CD14-positive monocyte (primary cell): ENCODE measurements around the gene CD28. TPM values are rescaled to one million over a fixed set of nuclear protein-coding genes. Genes with fewer than 3 reads are reported as not detected.
A peak's percentile ranks its signal among the peaks of the same experiment; 100 is the strongest.

Experiments used
- DNase-seq, 3 donors: peaks; one replicate each; pipeline ENCODE4 v3.0.0-alpha.2; 2011 to 2022
- H2AFZ ChIP-seq: 2 replicates; pipeline ENCODE4 v1.6.0; 2012; ENCODE audit warnings: mild to moderate bottlenecking, low read depth, low read length, inconsistent platforms; ENCODE audit not compliant: insufficient read depth, poor library complexity, severe bottlenecking
- H3K27ac ChIP-seq, 2 donors: 1 replicate in 1 of 2; 2 replicates in 1 of 2; pipeline ENCODE4 v1.5.1; 2012 to 2013; ENCODE audit warnings: low read length in 2 of 2, control low read depth in 1 of 2, inconsistent platforms in 1 of 2, low read depth in 1 of 2, mild to moderate bottlenecking in 1 of 2
- H3K27me3 ChIP-seq, 2 donors: one replicate each; pipeline versions ENCODE4 v1.6.0 to v1.6.1; 2011 to 2013; ENCODE audit warnings: low read length in 2 of 2; ENCODE audit not compliant: control insufficient read depth in 2 of 2, insufficient read depth in 2 of 2
- H3K36me3 ChIP-seq, 2 donors: replicated peaks in 1 of 2; 1 replicate in 1 of 2; 2 replicates in 1 of 2; pipeline versions ENCODE4 v1.5.1 to v1.6.1; 2012 to 2013; ENCODE audit warnings: low read length in 2 of 2, control low read depth in 1 of 2, inconsistent platforms in 1 of 2, mild to moderate bottlenecking in 1 of 2; ENCODE audit not compliant: insufficient read depth in 2 of 2, control insufficient read depth in 1 of 2
- H3K4me1 ChIP-seq, 2 donors: 1 replicate in 1 of 2; 2 replicates in 1 of 2; pipeline versions ENCODE4 v1.5.1 to v1.6.1; 2012 to 2013; ENCODE audit warnings: low read length in 2 of 2, control low read depth in 1 of 2, inconsistent platforms in 1 of 2, mild to moderate bottlenecking in 1 of 2, moderate library complexity in 1 of 2; ENCODE audit not compliant: insufficient read depth in 2 of 2, control insufficient read depth in 1 of 2
- H3K4me2 ChIP-seq: replicated peaks from 2 replicates; pipeline ENCODE3; 2012; ENCODE audit warnings: low read length, moderate library complexity, mild to moderate bottlenecking; ENCODE audit not compliant: poor library complexity, severe bottlenecking; ENCODE audit errors: extremely low read depth
- H3K4me3 ChIP-seq, 3 experiments: fragments of 200-600 bp in 1 of 3; sonication (generic) in 1 of 3; replicated peaks in 1 of 3; 1 replicate in 2 of 3; 2 replicates in 1 of 3; pipeline ENCODE4 v1.5.1; 2011 to 2013; ENCODE audit warnings: low read length in 3 of 3, mild to moderate bottlenecking in 3 of 3, control low read depth in 2 of 3, low read depth in 2 of 3, inconsistent platforms in 1 of 3, moderate library complexity in 1 of 3
- H3K79me2 ChIP-seq: 2 replicates; pipeline ENCODE4 v1.6.0; 2012; ENCODE audit warnings: mild to moderate bottlenecking, control low read depth, inconsistent platforms, low read length, moderate library complexity; ENCODE audit not compliant: insufficient read depth
- H3K9ac ChIP-seq: 2 replicates; pipeline ENCODE4 v1.6.0; 2017; ENCODE audit warnings: low read length, mild to moderate bottlenecking; ENCODE audit not compliant: insufficient read depth, poor library complexity, severe bottlenecking
- H3K9me3 ChIP-seq, 2 donors: replicated peaks in 1 of 2; 1 replicate in 1 of 2; 2 replicates in 1 of 2; pipeline versions ENCODE4 v1.5.1 to v1.6.1; 2012 to 2013; ENCODE audit warnings: low read length in 2 of 2, control low read depth in 1 of 2; ENCODE audit not compliant: control insufficient read depth in 1 of 2, insufficient read depth in 1 of 2
- H4K20me1 ChIP-seq: 2 replicates; pipeline ENCODE4 v1.6.0; 2012; ENCODE audit warnings: mild to moderate bottlenecking, low read length, control low read depth, moderate library complexity; ENCODE audit not compliant: insufficient read depth
- H3K27ac Mint-ChIP-seq, 7 donors: one replicate each; pipeline ENCODE4 v1.8.0; 2020; ENCODE audit warnings: mild to moderate bottlenecking in 7 of 7, mixed read lengths in 7 of 7, moderate library complexity in 6 of 7, inconsistent platforms in 2 of 7
- H3K27me3 Mint-ChIP-seq, 3 donors: one replicate each; pipeline ENCODE4 v1.8.0; 2021 to 2022; ENCODE audit warnings: low read depth in 3 of 3, mild to moderate bottlenecking in 3 of 3, mixed read lengths in 3 of 3, moderate library complexity in 3 of 3, inconsistent platforms in 1 of 3
- H3K36me3 Mint-ChIP-seq, 2 donors: one replicate each; pipeline ENCODE4 v1.8.0; 2020; ENCODE audit warnings: mixed read lengths in 2 of 2, inconsistent platforms in 1 of 2, mild to moderate bottlenecking in 1 of 2
- H3K4me1 Mint-ChIP-seq: one replicate; pipeline ENCODE4 v1.8.0; 2020; ENCODE audit warnings: mild to moderate bottlenecking, mixed read lengths
- H3K4me3 Mint-ChIP-seq, 2 donors: one replicate each; pipeline ENCODE4 v1.8.0; 2020; ENCODE audit warnings: mild to moderate bottlenecking in 2 of 2, mixed read lengths in 2 of 2, moderate library complexity in 1 of 2
- H3K9me3 Mint-ChIP-seq, 7 donors: one replicate each; pipeline ENCODE4 v1.8.0; 2020 to 2022; ENCODE audit warnings: mixed read lengths in 7 of 7, mild to moderate bottlenecking in 6 of 7, moderate library complexity in 6 of 7, inconsistent platforms in 2 of 7
- CTCF ChIP-seq: fragments of 200-600 bp; IDR thresholded peaks from one replicate; pipeline ENCODE4 v1.8.0; 2022; ENCODE audit warnings: antibody characterized with exemption, mild to moderate bottlenecking
- WGBS: methylation state at CpG from one replicate; pipeline ENCODE4 v1.1.5; 2013; ENCODE audit warnings: missing lambda C conversion rate; ENCODE audit not compliant: insufficient coverage; 5-methylcytosine and 5-hydroxymethylcytosine counted together
- intact Hi-C, 2 donors: fragments of 100-400 bp; cut with micrococcal nuclease; formaldehyde crosslinking; loops; one replicate each; pipeline versions ENCODE4 v1.15.0 to v1.15.1; 2023
- polyA plus RNA-seq, 3 donors: library from polyadenylated mRNA; depleted of rRNA in 1 of 3; unstranded in 2 of 3; stranded (reverse) in 1 of 3; fragments of 300-500 nt in 2 of 3; fragments of >200 nt in 1 of 3; fragmentation: Illumina TruSeq in 2 of 3; gene quantifications; 1 replicate in 2 of 3; 2 replicates in 1 of 3; pipeline ENCODE4 v1.2.3, GENCODE V29; 2012 to 2021

CD28 gene
- polyA plus RNA-seq, 3 donors = 0.09 to 0.21 TPM; not detected in 1

GRCh38 chr2:203687165-203687564, 19.3 kb upstream of the CD28 start:
- Histone ChIP-seq H3K9me3 (no peaks in the 10 kb centered on the region), H3K27ac (no peak overlapping the region), H3K79me2 (no peaks in the 10 kb centered on the region), H3K4me1 (peaks cover 41 to 42% of the 10 kb centered on the region in 2 donors), H2AFZ (no peak overlapping the region), H3K9ac (no peak overlapping the region), H3K36me3 (no peaks in the 10 kb centered on the region), H3K4me2 (no peak overlapping the region), H3K27me3 (no peaks in the 10 kb centered on the region), H4K20me1 (no peaks in the 10 kb centered on the region), H3K4me3 (no peak overlapping the region)
- Mint-ChIP-seq H3K4me3 (no peak overlapping the region), H3K36me3 (no peaks in the 10 kb centered on the region), H3K27me3 (no peaks in the 10 kb centered on the region), H3K4me1 (peaks cover 51% of the 10 kb centered on the region), H3K9me3 (no peaks in the 10 kb centered on the region), H3K27ac (peak overlapping the region in 1 of 7 donors; percentile 8)
- TF ChIP-seq CTCF = no peak
- no peak for DNase-seq
- intact Hi-C loops = no loop called here
- WGBS = 100% methylated on average over 1 of the region's 2 CpGs

GRCh38 chr2:203688798-203689197, 17.6 kb upstream of the CD28 start:
- Histone ChIP-seq H3K4me1 (peaks cover 27 to 28% of the 10 kb centered on the region in 2 donors), H3K4me3 (peak overlapping the region in 1 of 3 experiments; percentile 12), H4K20me1 (no peaks in the 10 kb centered on the region), H2AFZ (no peak overlapping the region), H3K9ac (no peak overlapping the region), H3K9me3 (no peaks in the 10 kb centered on the region), H3K4me2 (peak overlapping the region; percentile 39), H3K27me3 (no peaks in the 10 kb centered on the region), H3K36me3 (no peaks in the 10 kb centered on the region), H3K79me2 (no peaks in the 10 kb centered on the region), H3K27ac (peak overlapping the region in 1 of 2 donors; percentile 21)
- Mint-ChIP-seq H3K4me1 (peaks cover 36% of the 10 kb centered on the region), H3K27ac (peak overlapping the region in 5 of 7 donors; percentile 25 to 68 (median 43)), H3K4me3 (peak overlapping the region in 1 of 2 donors; percentile 64), H3K36me3 (no peaks in the 10 kb centered on the region), H3K9me3 (no peaks in the 10 kb centered on the region), H3K27me3 (no peaks in the 10 kb centered on the region)
- intact Hi-C loops = no loop called here
- TF ChIP-seq CTCF = no peak
- peak; percentile 68 to 78 (median 75) for DNase-seq
- 30% methylated on average over 3 of the region's 4 CpGs for WGBS
